ENCODE results near the gene KCNJ3.

Gene KCNJ3
- 0 reads per million in 3 experiments for total RNA-seq

DNA sequence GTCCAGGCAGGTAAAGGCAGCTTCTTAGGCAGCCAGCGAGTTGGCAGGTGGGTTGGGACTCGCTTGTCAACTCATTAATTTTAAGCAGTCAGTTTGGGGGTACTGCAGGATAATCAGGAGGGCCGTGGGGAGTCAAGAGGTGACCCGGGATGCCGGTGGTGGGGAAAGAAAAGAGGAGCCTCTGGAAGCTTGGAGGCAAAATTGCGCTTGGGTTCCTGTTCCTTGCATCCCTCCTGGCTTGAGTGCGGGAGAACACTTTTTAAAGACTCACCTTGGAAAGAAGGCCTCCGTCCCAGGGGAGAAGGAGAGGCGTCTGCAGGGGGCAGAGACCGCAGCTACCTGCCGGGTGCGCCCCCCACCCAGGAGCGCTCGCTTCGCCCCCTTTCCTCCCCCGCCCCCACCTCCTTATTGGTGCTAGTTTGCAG is at the start of gene KCNJ3:
KCNJ3 (plus strand) TSS at position 400 of the 425 bp plus-strand sequence. CDS start 81 bp downstream, outside the sequence.
- DNase-seq = no peak

GRCh38 chr2:154655499-154655898 is 43.0 kb upstream of the KCNJ3 start:
- DNase-seq = no peak

DNA sequence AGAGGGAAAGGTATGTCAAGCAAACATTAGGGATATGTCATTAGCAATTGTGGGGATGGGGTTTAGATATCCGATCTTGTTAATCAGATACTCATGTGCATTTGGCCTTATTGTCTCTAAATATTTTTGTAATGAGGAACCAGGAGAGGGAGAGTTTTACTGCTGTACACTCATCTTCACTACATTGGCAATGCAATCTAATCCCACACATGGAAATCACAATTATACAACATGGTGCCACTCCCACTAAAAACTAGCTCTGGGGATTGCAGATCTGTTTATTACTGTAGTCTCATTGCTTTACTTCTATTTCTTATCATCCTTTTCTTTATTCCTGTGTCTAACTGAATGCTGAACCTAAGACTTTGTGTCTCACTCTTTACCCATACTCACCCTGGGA is 39.6 kb upstream of the KCNJ3 start:
- DNase-seq = no peak

DNA sequence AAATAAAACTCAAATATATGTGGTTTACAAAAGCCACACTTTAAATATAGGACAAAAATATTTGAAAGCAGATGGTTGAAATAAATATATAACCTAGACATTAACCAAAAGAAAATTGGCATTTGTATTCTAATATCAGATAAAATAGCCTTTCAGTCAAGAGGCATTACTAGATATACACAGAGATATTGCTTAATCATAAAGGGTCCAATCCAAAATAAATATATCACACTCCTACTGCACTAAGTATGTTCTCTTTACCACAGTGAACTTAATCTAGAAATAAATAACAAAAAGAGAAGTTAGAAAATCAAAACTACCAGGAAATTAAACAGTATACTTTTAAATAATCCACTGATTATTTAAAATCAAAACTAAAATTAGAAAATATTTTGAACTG is 34.2 kb upstream of the KCNJ3 start:
- no peak for DNase-seq

DNA sequence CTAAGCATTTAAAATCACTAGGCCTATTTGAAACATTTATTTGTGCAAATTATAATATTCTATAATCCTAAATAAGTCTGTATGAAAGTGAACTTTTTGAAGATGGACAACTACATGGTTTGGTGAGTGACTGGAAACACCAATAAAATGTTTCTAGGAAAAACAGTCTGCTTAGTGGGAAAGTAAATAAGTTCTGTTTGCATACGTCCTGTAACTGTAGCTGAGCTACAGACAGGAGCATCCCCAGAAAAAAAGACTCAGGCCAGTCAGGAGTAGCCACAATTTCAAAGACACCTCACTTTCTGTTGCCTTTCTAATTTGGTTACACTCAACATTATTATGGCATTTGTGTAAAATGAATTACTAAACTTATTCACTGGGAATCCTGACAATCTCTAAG is 28.4 kb upstream of the KCNJ3 start:
- DNase-seq = no peak

DNA sequence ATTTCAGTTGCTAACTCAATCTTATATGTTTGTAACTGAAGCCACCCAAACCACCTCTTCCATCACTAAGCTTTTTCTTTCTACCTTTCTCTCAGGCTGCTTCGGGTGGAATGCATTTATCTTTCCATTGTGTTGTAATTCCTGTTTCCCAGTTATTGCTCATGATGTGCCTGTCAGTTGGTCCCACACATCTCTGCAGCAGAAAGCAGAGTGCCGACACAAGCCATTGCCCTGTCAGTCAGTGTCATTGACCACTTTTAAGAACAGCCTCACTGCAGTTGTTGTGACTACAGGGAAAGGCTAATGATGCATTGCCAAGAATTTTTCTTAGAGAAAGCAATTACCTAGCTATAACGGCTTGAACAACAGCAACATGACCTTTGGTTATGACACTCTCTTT is 24.8 kb upstream of the KCNJ3 start:
- DNase-seq = no peak

- DNase-seq = no peak
Measured at GRCh38 chr2:154677401-154677800, 21.1 kb upstream of the KCNJ3 start.

DNA sequence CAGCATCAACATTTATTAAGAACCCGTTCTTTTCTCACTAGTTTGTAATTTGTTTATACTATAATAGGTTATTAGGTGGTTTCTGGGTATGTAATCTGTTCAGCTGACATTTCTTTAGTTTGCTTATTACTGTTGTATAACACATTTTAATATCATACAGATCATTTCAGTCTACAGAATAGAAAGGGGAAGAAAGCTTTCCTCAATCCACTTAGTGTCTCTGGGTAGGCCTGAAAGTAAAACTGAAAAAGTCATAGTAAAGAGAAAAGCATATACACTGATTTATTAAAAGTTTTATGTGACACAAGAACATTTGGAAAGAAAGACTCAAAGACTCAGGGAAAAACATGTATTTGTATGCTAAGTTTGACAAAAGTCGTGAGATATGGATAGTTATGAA is 16.8 kb upstream of the KCNJ3 start:
- DNase-seq = no peak

DNA sequence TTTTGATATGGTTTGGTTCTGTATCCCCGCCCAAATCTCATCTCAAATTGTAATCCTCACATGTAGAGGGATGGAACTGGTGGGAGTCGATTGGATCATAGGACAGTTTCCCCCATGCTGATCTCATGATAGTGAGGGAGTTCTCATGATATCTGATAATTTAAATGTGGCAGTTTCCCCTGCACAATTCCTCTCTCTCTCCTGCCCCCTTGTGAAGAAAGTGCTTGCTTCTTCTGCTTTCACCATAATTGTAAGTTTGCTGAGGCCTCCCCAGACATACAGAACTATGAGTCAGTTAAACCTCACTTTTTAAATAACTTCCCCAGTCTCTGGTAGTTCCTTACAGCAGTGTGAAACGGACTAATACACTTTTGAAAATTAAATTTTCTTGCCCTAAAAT is 12.3 kb upstream of the KCNJ3 start:
- DNase-seq = no peak

GRCh38 chr2:154688373-154688772 is 10.1 kb upstream of the KCNJ3 start:
- no peak for DNase-seq

DNA sequence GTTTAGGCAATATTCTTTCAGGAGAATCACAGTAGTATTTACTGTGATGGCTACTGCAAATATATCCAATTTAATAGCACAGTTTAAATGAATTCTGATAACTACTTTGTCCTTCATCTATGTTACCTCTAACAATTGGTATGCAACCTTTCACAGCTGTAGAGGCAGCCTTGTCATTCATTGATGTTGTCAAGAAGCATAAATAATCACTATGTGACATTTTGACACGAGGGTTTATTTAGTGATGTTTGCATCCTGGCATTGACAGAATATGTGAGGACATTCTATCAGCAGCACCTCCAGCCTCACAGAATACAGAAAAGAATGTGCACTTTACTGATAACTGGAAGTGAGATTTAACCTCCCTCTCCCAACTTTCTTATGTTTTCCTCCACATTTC is 9.3 kb upstream of the KCNJ3 start:
- DNase-seq = no peak

GRCh38 chr2:154692927-154693326 is 5.6 kb upstream of the KCNJ3 start:
- no peak for DNase-seq

DNA sequence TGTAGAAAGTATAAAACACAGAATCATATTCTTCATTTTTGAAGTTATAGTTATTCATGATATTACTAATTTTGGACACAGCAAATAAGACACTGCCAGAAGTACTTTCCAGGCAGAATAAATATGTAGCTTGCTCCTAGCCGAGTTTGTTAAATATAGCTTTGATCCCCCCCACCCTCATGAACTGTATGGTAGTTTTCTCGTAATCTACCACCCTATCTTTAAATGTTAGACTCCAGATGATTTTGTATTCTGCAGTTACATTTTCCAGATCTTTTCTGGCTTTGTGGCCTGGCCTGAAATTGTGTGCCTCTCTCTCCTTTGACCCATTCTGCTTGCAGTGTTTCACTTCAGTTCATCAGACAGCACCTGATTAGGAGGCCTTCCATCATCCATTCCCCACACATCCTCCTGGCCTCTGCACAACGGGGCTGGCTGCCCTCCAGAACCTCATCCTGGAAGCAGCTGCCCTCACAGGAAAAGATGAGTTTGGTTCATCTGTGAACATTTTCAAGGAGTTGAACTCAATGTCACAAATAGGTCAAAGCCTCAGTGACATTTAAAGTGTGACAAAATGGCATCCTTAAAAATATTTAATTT is 4.7 kb upstream of the KCNJ3 start:
- no peak for DNase-seq

DNA sequence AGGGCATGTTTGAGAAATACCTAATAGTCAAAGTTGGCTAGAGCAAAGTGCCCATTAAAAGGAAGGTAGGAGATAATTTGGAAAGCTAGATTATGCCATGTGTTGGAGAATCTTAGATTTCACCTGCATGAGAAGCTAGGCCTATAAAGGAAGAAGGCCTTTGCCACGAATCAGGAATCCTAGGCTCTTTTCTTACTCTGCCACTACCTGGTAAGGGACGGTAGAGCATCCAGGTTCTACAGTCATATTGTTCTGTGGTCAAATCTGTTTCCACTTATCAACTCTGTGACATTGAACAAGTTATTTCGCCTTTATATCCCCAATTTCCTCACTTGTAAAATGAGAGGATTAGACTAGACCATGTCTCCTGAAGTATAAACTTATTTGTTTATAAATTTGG is 3.6 kb upstream of the KCNJ3 start:
- DNase-seq = no peak

- no peak for DNase-seq
Measured at GRCh38 chr2:154696369-154696768, 2.1 kb upstream of the KCNJ3 start.

- no peak for DNase-seq
Measured at GRCh38 chr2:154696810-154697417, 1.6 kb upstream of the KCNJ3 start.

DNA sequence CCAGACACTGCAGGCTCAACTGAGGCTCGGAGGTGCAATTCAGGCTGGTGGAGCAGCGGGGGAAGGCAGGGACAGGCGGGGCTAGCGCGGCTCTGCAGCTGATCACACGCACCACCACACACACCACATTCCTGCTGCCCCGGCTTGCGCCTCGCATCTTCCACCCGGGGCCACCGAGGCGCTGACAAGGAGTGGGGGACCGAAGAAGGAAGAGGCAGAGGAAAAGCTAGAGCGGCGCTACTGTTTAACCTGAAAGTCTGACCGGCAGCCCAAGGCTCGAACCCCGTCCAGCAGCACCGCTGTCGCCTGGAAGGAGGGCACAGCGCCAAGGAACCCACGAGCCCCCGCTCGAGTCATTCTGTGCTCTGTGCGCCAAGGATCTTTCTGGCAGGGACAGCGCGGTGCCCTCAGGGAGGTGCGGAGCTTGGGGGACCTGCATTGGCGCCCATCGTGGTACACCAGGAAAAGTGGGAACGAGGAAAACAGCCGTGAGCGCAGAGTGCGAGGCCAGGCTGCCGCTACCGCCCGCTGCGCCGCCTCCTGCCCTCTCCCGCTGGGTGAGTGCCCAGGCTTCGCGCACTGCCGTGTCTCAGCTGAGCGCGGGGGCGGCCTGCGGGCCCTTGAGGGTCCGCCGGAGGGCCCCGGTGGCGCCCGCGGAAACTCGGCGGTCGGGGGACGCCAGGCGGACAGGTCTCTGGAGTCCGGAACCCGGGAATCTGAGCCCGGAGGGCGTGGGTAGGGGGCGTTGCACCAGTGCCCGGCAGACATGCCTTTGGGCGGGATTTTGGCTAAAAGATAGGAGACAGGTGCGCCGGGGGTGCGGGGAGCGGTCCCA is 860 bp upstream of the KCNJ3 start:
- DNase-seq = no peak

- no peak for DNase-seq
Measured at GRCh38 chr2:154698721-154699574, 453 bp downstream of the KCNJ3 start.

GRCh38 chr2:154699575-154699930 is 1.1 kb downstream of the KCNJ3 start:
- DNase-seq = no peak

GRCh38 chr2:154700136-154700535 is 1.6 kb downstream of the KCNJ3 start:
- DNase-seq = no peak

DNA sequence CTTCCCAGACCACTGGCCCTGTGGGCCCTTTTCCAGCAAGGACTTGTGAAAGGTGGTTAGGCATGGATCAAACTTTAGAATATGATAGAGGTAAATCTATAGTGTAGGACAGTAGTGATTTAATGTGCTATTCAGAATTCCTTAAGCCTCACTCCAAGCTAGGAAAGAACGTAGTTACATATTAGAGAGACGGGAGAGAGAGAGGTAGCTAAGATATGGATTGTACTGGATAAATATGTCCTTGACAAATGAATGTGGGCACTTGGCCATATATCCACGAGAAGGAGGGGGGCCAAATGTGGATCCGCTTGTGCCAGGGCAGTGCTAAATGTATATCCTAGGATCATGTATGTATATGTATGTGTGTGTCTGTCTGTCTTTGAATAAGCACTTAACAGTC is 6.5 kb downstream of the KCNJ3 start:
- no peak for DNase-seq

- DNase-seq = no peak
Measured at GRCh38 chr2:154706660-154707059, 8.2 kb downstream of the KCNJ3 start.

DNA sequence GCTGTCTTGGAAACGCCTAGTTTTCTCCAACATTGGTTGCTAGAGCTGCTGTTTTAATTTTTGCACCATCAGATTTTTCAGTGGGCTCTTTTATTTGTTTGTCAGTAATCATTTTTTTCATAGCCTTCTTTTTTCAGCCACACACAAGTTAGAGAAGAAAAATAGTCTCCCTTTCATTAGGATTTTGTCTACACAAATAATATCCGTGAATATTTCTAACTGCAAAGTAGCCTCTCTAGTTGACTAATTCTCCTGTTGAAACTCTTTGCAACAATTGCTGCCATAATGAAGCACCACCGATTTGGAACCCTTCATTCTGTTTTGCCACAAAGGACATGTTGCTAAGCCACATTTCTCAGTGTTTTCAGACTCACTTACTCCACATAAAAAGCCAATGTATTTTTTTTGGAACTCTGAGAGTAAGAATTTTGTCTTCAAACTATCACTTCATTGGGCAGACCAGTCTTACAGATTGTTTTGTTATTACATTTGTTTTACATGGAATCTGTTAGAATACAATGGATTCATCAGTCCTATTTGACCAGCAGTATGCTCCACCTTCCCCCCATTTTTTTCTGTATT is 9.6 kb downstream of the KCNJ3 start:
- DNase-seq = no peak

Data from central memory CD4-positive, alpha-beta T cell (primary cell).